Natural killer cell (primary cell): ENCODE results near the gene ARAP3. TPM values are rescaled to one million over a fixed set of nuclear protein-coding genes. Genes with fewer than 3 reads are reported as not detected.
"Not testable (repeated sequence)": the region's sequence is repeated elsewhere in the genome, so short reads cannot be mapped to it uniquely, and the experiment has no call there.

Experiments
- ATAC-seq, 3 donors: fragments of 150-1000 bp in 2 of 3; fragments of 200-7000 bp in 1 of 3; cut with Tn5 transposase; 1 replicate in 1 of 3; 2 replicates in 2 of 3; pipeline ENCODE4 v1.10.0; 2021; ENCODE audit warnings: mild to moderate bottlenecking in 2 of 3, moderate library complexity in 2 of 3
- DNase-seq, 2 donors: peaks; one replicate each; pipeline versions ENCODE4 v3.0.0 to v3.0.0-alpha.2; 2013 to 2021; ENCODE audit warnings: mixed read lengths in 1 of 2
- H3K27ac ChIP-seq: one replicate; pipeline ENCODE4 v1.5.1; 2013; ENCODE audit warnings: mild to moderate bottlenecking, low read length
- H3K27me3 ChIP-seq: one replicate; pipeline ENCODE4 v1.6.1; 2013; ENCODE audit warnings: low read length; ENCODE audit not compliant: control insufficient read depth, insufficient read depth
- H3K36me3 ChIP-seq: one replicate; pipeline ENCODE4 v1.6.1; 2013; ENCODE audit warnings: low read length; ENCODE audit not compliant: control insufficient read depth, insufficient read depth
- H3K4me1 ChIP-seq: one replicate; pipeline ENCODE4 v1.6.1; 2013; ENCODE audit warnings: low read length; ENCODE audit not compliant: control insufficient read depth, insufficient read depth
- H3K4me3 ChIP-seq: one replicate; pipeline ENCODE4 v1.5.1; 2013; ENCODE audit warnings: low read length
- H3K9me3 ChIP-seq: one replicate; pipeline ENCODE4 v1.6.1; 2013; ENCODE audit warnings: low read length; ENCODE audit not compliant: control insufficient read depth, insufficient read depth
- H3K27ac Mint-ChIP-seq, 2 donors: one replicate each; pipeline ENCODE4 v1.8.0; 2022; ENCODE audit warnings: mild to moderate bottlenecking in 2 of 2, mixed read lengths in 2 of 2, moderate library complexity in 1 of 2
- H3K27me3 Mint-ChIP-seq, 2 donors: one replicate each; pipeline ENCODE4 v1.8.0; 2022; ENCODE audit warnings: low read depth in 2 of 2, mixed read lengths in 2 of 2
- H3K36me3 Mint-ChIP-seq: one replicate; pipeline ENCODE4 v1.8.0; 2022; ENCODE audit warnings: mixed read lengths
- H3K4me1 Mint-ChIP-seq, 2 donors: one replicate each; pipeline ENCODE4 v1.8.0; 2022; ENCODE audit warnings: mixed read lengths in 2 of 2
- H3K4me3 Mint-ChIP-seq: one replicate; pipeline ENCODE4 v1.8.0; 2022; ENCODE audit warnings: mild to moderate bottlenecking, moderate library complexity, mixed read lengths
- H3K9me3 Mint-ChIP-seq, 2 donors: one replicate each; pipeline ENCODE4 v1.8.0; 2022; ENCODE audit warnings: mixed read lengths in 2 of 2
- CTCF ChIP-seq: fragments of 200-600 bp; IDR thresholded peaks from one replicate; pipeline ENCODE4 v1.8.0; 2022; ENCODE audit warnings: antibody characterized with exemption
- WGBS: methylation state at CpG from one replicate; pipeline ENCODE4 v1.1.7; 2013; ENCODE audit warnings: missing lambda C conversion rate; ENCODE audit not compliant: insufficient coverage; 5-methylcytosine and 5-hydroxymethylcytosine counted together
- intact Hi-C: fragments of 100-400 bp; cut with micrococcal nuclease; formaldehyde crosslinking; loops from one replicate; pipeline ENCODE4 v1.14.2; 2022
- total RNA-seq, 4 donors: library from RNA; stranded (reverse); fragments of 120-200 nt in 1 of 4; gene quantifications; one replicate each; pipeline versions ENCODE4 v1.2.3 to v1.2.4, GENCODE V29; 2013 to 2022

The ARAP3 gene
- total RNA-seq, 3 donors from 2014 or later (not counting 1 experiment from before 2014, with no cell fraction given) = 13.9 to 25.2 (median 19.6) TPM

GRCh38 chr5:141617128-141617527 lies 64.9 kb downstream of the ARAP3 start:
- no peaks in the 10 kb centered on the region for H3K9me3 Mint-ChIP-seq
- intact Hi-C loops = no loop called here
- no peak for TF ChIP-seq CTCF
- Histone ChIP-seq H3K27me3 (no peaks in the 10 kb centered on the region), H3K27ac (peak overlapping the region; percentile 95), H3K9me3 (no peaks in the 10 kb centered on the region), H3K4me1 (peaks cover 22% of the 10 kb centered on the region), H3K4me3 (peak overlapping the region; percentile 98), H3K36me3 (peaks cover 21% of the 10 kb centered on the region)
- peaks cover 56 to 57% of the 10 kb centered on the region in 2 donors for H3K4me1 Mint-ChIP-seq
- DNase-seq = no peak
- peak overlapping the region; percentile 100 for H3K4me3 Mint-ChIP-seq
- H3K27ac Mint-ChIP-seq = peak overlapping the region; percentile 93 to 96
- H3K27me3 Mint-ChIP-seq = no peaks in the 10 kb centered on the region
- no peak for ATAC-seq
- no CpG with 5 or more reads among the region's 2 CpGs for WGBS
- H3K36me3 Mint-ChIP-seq = peaks cover 17% of the 10 kb centered on the region

GRCh38 chr5:141615991-141616720 lies 65.9 kb downstream of the ARAP3 start:
- Histone ChIP-seq H3K4me1 (peaks cover 28% of the 10 kb centered on the region), H3K27ac (peak overlapping the region; percentile 95), H3K27me3 (no peaks in the 10 kb centered on the region), H3K4me3 (peak overlapping the region; percentile 21), H3K36me3 (peaks cover 14% of the 10 kb centered on the region), H3K9me3 (no peaks in the 10 kb centered on the region)
- intact Hi-C loops = no loop called here
- TF ChIP-seq CTCF = no peak
- Mint-ChIP-seq H3K4me1 (peaks cover 64 to 65% of the 10 kb centered on the region in 2 donors), H3K27me3 (no peaks in the 10 kb centered on the region), H3K9me3 (no peaks in the 10 kb centered on the region), H3K4me3 (peak overlapping the region; percentile 100), H3K36me3 (peaks cover 7% of the 10 kb centered on the region), H3K27ac (peak overlapping the region; percentile 93 to 96)
- WGBS = 29% methylated on average over 9 of the region's 9 CpGs
- no peak for ATAC-seq
- DNase-seq = no peak

GRCh38 chr5:141613344-141613743 lies 68.7 kb downstream of the ARAP3 start:
- H3K4me1 ChIP-seq = peaks cover 42% of the 10 kb centered on the region
- H3K36me3 Mint-ChIP-seq = peaks cover 7% of the 10 kb centered on the region
- intact Hi-C loops = no loop called here
- peaks cover 86 to 87% of the 10 kb centered on the region in 2 donors for H3K4me1 Mint-ChIP-seq
- TF ChIP-seq CTCF = no peak
- H3K27me3 ChIP-seq = no peaks in the 10 kb centered on the region
- H3K27ac ChIP-seq = no peak overlapping the region
- peak overlapping the region; percentile 68 for H3K4me3 Mint-ChIP-seq
- DNase-seq = no peak
- no peak overlapping the region for H3K4me3 ChIP-seq
- H3K27me3 Mint-ChIP-seq = no peaks in the 10 kb centered on the region
- H3K9me3 ChIP-seq = no peaks in the 10 kb centered on the region
- peak overlapping the region; percentile 84 to 93 for H3K27ac Mint-ChIP-seq
- no peaks in the 10 kb centered on the region for H3K9me3 Mint-ChIP-seq
- peaks cover 6% of the 10 kb centered on the region for H3K36me3 ChIP-seq
- ATAC-seq = no peak

GRCh38 chr5:141611289-141611688 lies 70.7 kb downstream of the ARAP3 start:
- peak overlapping the region; percentile 19 for H3K4me3 Mint-ChIP-seq
- H3K9me3 Mint-ChIP-seq = no peaks in the 10 kb centered on the region
- 84% methylated on average over 3 of the region's 3 CpGs for WGBS
- ATAC-seq (no peak), DNase-seq (no peak)
- peaks cover 86 to 87% of the 10 kb centered on the region in 2 donors for H3K4me1 Mint-ChIP-seq
- TF ChIP-seq CTCF = no peak
- Histone ChIP-seq H3K9me3 (no peaks in the 10 kb centered on the region), H3K27ac (no peak overlapping the region), H3K27me3 (no peaks in the 10 kb centered on the region), H3K36me3 (peaks cover 6% of the 10 kb centered on the region), H3K4me1 (peaks cover 43% of the 10 kb centered on the region), H3K4me3 (no peak overlapping the region)
- intact Hi-C loops = no loop called here
- H3K36me3 Mint-ChIP-seq = no peaks in the 10 kb centered on the region
- H3K27ac Mint-ChIP-seq = peak overlapping the region; percentile 95 to 96
- no peaks in the 10 kb centered on the region for H3K27me3 Mint-ChIP-seq

- H3K4me3 ChIP-seq, intact Hi-C loops, H3K27me3 Mint-ChIP-seq, H3K36me3 Mint-ChIP-seq, H3K36me3 ChIP-seq, H3K27me3 ChIP-seq, H3K9me3 Mint-ChIP-seq, H3K9me3 ChIP-seq, ATAC-seq, DNase-seq: not testable (repeated sequence)
- Mint-ChIP-seq H3K4me1 (peaks cover 90 to 91% of the 10 kb centered on the region in 2 donors), H3K27ac (peak overlapping the region; percentile 95 to 96), H3K4me3 (peak overlapping the region; percentile 81)
- Histone ChIP-seq H3K4me1 (peaks cover 39% of the 10 kb centered on the region), H3K27ac (peak overlapping the region; percentile 15)
- WGBS = 93% methylated on average over 6 of the region's 7 CpGs
These were observed 72.1 kb downstream of the ARAP3 start for GRCh38 chr5:141609921-141610320.
